K562 (cell line): Measurements from ENCODE around the gene MRPS33. TPM values are rescaled to one million over a fixed set of nuclear protein-coding genes. Genes with fewer than 3 reads are reported as not detected.

Experiments
- ATF1 ChIP-seq, 2 experiments: fragments of 450-650 bp in 1 of 2; IDR thresholded peaks; 2 replicates each; pipeline ENCODE4 v1.6.1; 2016; ENCODE audit warnings: missing compliant biosample characterization in 1 of 2, missing genetic modification characterization in 1 of 2
- CREBBP ChIP-seq: IDR thresholded peaks from one replicate; pipeline ENCODE4 v1.6.1; 2012; ENCODE audit warnings: low read depth, mild to moderate bottlenecking, control low read depth, inconsistent platforms, low read length
- FOXJ3 ChIP-seq: sonication (generic); formaldehyde crosslinking; IDR thresholded peaks from 2 replicates; pipeline ENCODE4 v1.4.0; 2020; ENCODE audit warnings: mild to moderate bottlenecking, missing genetic modification reagents
- GABPB2 ChIP-seq: fragments of 250-450 bp; sonication (Bioruptor Pico); conservative IDR thresholded peaks from 2 replicates; pipeline ENCODE4 v1.5.1; 2021; ENCODE audit warnings: mild to moderate bottlenecking
- KHSRP ChIP-seq: fragments of 450-650 bp; IDR thresholded peaks from 2 replicates; pipeline ENCODE4 v1.6.1; 2017
- MAFG ChIP-seq: fragments of 450-650 bp; conservative IDR thresholded peaks from 2 replicates; pipeline ENCODE4 v1.6.1; 2016; ENCODE audit warnings: missing genetic modification characterization, missing compliant biosample characterization
- MCM2 ChIP-seq: fragments of 450-650 bp; IDR thresholded peaks from 2 replicates; pipeline ENCODE4 v1.6.1; 2017; ENCODE audit warnings: low read depth, mild to moderate bottlenecking
- POLR2G ChIP-seq: fragments of 200-400 bp; formaldehyde crosslinking; IDR thresholded peaks from 2 replicates; pipeline ENCODE4 v1.6.1; 2017; ENCODE audit warnings: low read depth, mild to moderate bottlenecking, antibody characterized with exemption, low read length, moderate library complexity
- SETDB1 ChIP-seq: IDR thresholded peaks from one replicate; pipeline ENCODE4 v1.6.1; 2012; ENCODE audit warnings: low read length, control low read depth, inconsistent platforms
- SMAD2 ChIP-seq: fragments of 150-350 bp; IDR thresholded peaks from 2 replicates; pipeline ENCODE4 v1.6.1; 2014; ENCODE audit warnings: low read depth, mild to moderate bottlenecking, low read length
- TEAD2 ChIP-seq: fragments of 450-650 bp; IDR thresholded peaks from 2 replicates; pipeline ENCODE4 v1.6.1; 2016; ENCODE audit warnings: missing genetic modification characterization, control low read depth, missing compliant biosample characterization
- THAP12 ChIP-seq: fragments of 250-450 bp; sonication (Bioruptor Pico); IDR thresholded peaks from 2 replicates; pipeline ENCODE4 v1.9.0; 2021; ENCODE audit warnings: mild to moderate bottlenecking, inconsistent platforms
- XRCC5 ChIP-seq: fragments of 200-400 bp; formaldehyde crosslinking; IDR thresholded peaks from 2 replicates; pipeline ENCODE4 v1.6.1; 2017; ENCODE audit warnings: low read depth, mild to moderate bottlenecking, low read length
- ZKSCAN1 ChIP-seq: fragments of 150-350 bp; IDR thresholded peaks from 2 replicates; pipeline ENCODE4 v1.6.1; 2016; ENCODE audit warnings: low read depth, low read length
- ZNF197 ChIP-seq: fragments of 200-800 bp; sonication (Bioruptor generic); IDR thresholded peaks from 2 replicates; pipeline ENCODE4 v1.6.1; 2016; ENCODE audit warnings: low read depth, missing genetic modification characterization, missing compliant biosample characterization
- ZNF224 ChIP-seq: sonication (generic); formaldehyde crosslinking; IDR thresholded peaks from 2 replicates; pipeline ENCODE4 v1.8.0; 2022; ENCODE audit warnings: mild to moderate bottlenecking, missing genetic modification reagents
- ZNF444 ChIP-seq: fragments of 250-450 bp; sonication (Bioruptor Pico); IDR thresholded peaks from 2 replicates; pipeline ENCODE4 v1.4.0; 2020; ENCODE audit warnings: mild to moderate bottlenecking, moderate library complexity
- ZNF77 ChIP-seq: fragments of 250-450 bp; sonication (Bioruptor Pico); IDR thresholded peaks from 2 replicates; pipeline ENCODE4 v1.5.0; 2020
- polyA plus RNA-seq, 8 experiments: library from polyadenylated mRNA; depleted of rRNA in 4 of 8; stranded (reverse) in 5 of 8; unstranded in 3 of 8; fragments of >200 nt; fragmentation: Nextera tagmentation in 2 of 8; fragmentation: Illumina TruSeq in 1 of 8; extraction: Ambion mirVana in 2 of 8; extraction: Trizol in 1 of 8; gene quantifications; 2 replicates each; pipeline versions ENCODE4 v1.2.1 to v1.2.3, GENCODE V29; 2011 to 2014; ENCODE audit warnings: inconsistent platforms in 1 of 8, missing spikeins in 1 of 8
- total RNA-seq, 7 experiments: library from RNA; depleted of rRNA in 6 of 7; stranded (reverse); fragments of >200 nt in 6 of 7; fragmentation: Illumina TruSeq in 2 of 7; extraction: Trizol in 2 of 7; gene quantifications; 2 replicates each; pipeline versions ENCODE4 v1.2.1 to v1.2.3, GENCODE V29; 2011 to 2021; ENCODE audit warnings: low replicate concordance in 1 of 7
- TF ChIP-seq, protein P1 (sequence below), 2 experiments: fragments of 450-650 bp in 1 of 2; sonication (generic) in 1 of 2; formaldehyde crosslinking; conservative IDR thresholded peaks; 2 replicates each; pipeline versions ENCODE4 v1.4.0 to v1.8.1; 2020 to 2022; ENCODE audit warnings: mild to moderate bottlenecking in 1 of 2, missing genetic modification reagents in 1 of 2
- TF ChIP-seq, protein P2 (sequence below): fragments of 200-800 bp; sonication (Bioruptor generic); IDR thresholded peaks from 2 replicates; pipeline ENCODE4 v1.6.1; 2016; ENCODE audit warnings: missing genetic modification characterization, missing compliant biosample characterization

MRPS33 gene
- total and polyA plus RNA-seq, 9 of the 15 experiments (the other 6 are each of a cell fraction or from before 2014, with no cell fraction given): 81.1 to 442 (median 149) TPM

DNA sequence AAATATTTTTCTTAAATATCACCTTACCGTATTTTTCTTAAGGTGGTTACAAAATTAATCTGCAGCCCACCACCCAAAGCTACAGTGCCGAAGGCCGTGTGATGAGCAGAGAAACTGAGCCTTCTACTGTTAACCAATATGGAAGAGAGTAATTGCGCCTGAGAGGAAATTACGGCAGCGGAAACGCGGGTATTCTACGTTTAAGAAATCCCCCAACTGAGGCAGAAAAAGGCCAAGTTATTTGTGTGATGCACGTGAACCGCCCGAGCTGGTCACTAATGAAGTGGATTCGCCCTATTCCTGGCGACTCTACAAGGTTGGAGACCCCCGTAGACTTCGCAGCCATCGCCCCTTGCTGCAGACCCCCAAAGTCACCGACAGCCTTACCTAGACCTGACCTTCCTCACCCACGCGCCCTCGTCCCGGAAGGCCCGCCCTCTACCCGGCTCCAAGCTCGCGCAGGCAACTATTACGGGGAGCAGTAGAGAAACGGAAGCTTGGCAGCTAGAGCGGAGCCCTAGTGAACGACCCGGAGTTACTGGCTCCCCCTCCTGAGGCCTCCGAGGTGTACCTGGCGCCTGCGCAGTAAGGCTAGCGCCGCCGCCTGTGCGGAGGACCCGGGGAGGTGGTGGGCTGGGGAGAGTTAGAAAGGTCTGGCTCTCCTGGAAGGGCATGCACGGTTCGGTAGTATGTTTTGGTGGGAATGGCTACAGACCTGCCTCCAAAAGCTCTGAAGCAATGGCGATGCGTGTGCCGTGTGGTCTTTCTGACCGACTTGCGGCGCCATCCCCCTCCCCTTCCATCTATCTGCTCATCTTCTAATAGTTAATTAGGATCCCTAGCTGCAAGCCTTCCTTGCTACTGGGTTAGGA lies at the start of gene MRPS33 (continued):
- TF ChIP-seq POLR2G (peak; percentile 99), MCM2 (no peak), ZKSCAN1 (0 out of 2 replicates have a peak, but pooled peaks have one; percentile 50), SMAD2 (no peak), ATF1 (CRISPR knock-in tag; IDR thresholded peaks at IDR 0.05) (0 out of 2 replicates have a peak, but pooled peaks have one; percentile 28), ATF1 (tag; IDR thresholded peaks at IDR 0.05) (peak; percentile 97), FOXJ3 (CRISPR knock-in tag) (no peak), ZNF197 (no peak), SETDB1 (peak; percentile 84), ZNF77 (CRISPR knock-in tag) (no peak), THAP12 (CRISPR knock-in tag) (peak; percentile 100), TEAD2 (tag) (no peak), MAFG (tag) (no peak), CREBBP (no peak), ZNF444 (CRISPR knock-in tag) (peak; percentile 79), XRCC5 (peak; percentile 95), KHSRP (no peak), GABPB2 (CRISPR knock-in tag) (no peak), ZNF224 (no peak)
- TF ChIP-seq, protein P1, sequence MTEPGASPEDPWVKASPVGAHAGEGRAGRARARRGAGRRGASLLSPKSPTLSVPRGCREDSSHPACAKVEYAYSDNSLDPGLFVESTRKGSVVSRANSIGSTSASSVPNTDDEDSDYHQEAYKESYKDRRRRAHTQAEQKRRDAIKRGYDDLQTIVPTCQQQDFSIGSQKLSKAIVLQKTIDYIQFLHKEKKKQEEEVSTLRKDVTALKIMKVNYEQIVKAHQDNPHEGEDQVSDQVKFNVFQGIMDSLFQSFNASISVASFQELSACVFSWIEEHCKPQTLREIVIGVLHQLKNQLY (CRISPR knock-in tag; conservative IDR thresholded peaks at IDR 0.05): no peak
- TF ChIP-seq, protein P2, sequence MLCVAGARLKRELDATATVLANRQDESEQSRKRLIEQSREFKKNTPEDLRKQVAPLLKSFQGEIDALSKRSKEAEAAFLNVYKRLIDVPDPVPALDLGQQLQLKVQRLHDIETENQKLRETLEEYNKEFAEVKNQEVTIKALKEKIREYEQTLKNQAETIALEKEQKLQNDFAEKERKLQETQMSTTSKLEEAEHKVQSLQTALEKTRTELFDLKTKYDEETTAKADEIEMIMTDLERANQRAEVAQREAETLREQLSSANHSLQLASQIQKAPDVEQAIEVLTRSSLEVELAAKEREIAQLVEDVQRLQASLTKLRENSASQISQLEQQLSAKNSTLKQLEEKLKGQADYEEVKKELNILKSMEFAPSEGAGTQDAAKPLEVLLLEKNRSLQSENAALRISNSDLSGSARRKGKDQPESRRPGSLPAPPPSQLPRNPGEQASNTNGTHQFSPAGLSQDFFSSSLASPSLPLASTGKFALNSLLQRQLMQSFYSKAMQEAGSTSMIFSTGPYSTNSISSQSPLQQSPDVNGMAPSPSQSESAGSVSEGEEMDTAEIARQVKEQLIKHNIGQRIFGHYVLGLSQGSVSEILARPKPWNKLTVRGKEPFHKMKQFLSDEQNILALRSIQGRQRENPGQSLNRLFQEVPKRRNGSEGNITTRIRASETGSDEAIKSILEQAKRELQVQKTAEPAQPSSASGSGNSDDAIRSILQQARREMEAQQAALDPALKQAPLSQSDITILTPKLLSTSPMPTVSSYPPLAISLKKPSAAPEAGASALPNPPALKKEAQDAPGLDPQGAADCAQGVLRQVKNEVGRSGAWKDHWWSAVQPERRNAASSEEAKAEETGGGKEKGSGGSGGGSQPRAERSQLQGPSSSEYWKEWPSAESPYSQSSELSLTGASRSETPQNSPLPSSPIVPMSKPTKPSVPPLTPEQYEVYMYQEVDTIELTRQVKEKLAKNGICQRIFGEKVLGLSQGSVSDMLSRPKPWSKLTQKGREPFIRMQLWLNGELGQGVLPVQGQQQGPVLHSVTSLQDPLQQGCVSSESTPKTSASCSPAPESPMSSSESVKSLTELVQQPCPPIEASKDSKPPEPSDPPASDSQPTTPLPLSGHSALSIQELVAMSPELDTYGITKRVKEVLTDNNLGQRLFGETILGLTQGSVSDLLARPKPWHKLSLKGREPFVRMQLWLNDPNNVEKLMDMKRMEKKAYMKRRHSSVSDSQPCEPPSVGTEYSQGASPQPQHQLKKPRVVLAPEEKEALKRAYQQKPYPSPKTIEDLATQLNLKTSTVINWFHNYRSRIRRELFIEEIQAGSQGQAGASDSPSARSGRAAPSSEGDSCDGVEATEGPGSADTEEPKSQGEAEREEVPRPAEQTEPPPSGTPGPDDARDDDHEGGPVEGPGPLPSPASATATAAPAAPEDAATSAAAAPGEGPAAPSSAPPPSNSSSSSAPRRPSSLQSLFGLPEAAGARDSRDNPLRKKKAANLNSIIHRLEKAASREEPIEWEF (CRISPR knock-in tag): no peak
